G401 (cell line): ENCODE data around the gene TM9SF2. TPM values are rescaled to one million over a fixed set of nuclear protein-coding genes. Genes with fewer than 3 reads are reported as not detected.
A peak's percentile ranks its signal among the peaks of the same experiment; 100 is the strongest.

ENCODE experiments used
- DNase-seq: peaks from one replicate; pipeline ENCODE4 v3.0.0-alpha.2; 2015; ENCODE audit warnings: low spot score
- in situ Hi-C: cut with HindIII; loops from 2 replicates; pipeline ENCODE4 v1.10.0; 2016; ENCODE audit warnings: low sequenced_read_pairs, mixed read lengths
- total RNA-seq: library from RNA; depleted of rRNA; stranded (reverse); fragments of >200 nt; shearing (Covaris generic); gene quantifications from 2 replicates; pipeline ENCODE4 v1.2.3, GENCODE V29; 2014

The TM9SF2 gene
- total RNA-seq, 1 experiment from 2014 or later: 121 TPM

DNA sequence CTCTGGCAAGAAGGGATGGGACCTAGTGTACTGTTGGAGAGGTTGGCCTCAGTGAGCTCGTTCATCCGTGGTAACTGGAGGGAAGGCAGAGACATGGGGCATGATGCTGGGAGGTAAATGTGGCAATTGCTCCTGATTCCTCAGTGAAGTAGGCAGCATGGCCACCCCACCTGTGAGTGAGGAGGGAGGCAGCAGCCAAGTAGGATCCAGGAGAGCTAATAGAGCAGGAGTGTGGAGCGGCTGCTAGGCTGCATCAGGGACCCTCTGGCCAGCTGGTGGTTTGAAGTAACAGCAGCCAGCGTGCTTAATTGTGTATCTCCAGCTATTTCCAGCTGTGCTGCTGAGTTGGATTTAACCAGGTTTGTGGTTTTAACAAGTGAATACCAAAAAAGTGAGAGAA, 24.7 kb downstream of the TM9SF2 start:
- no peak for DNase-seq
- in situ Hi-C loops: no loop called here

- no peak for DNase-seq
- in situ Hi-C loops: no loop called here
Observed at GRCh38 chr13:99526549-99526948, 25.3 kb downstream of the TM9SF2 start.

DNA sequence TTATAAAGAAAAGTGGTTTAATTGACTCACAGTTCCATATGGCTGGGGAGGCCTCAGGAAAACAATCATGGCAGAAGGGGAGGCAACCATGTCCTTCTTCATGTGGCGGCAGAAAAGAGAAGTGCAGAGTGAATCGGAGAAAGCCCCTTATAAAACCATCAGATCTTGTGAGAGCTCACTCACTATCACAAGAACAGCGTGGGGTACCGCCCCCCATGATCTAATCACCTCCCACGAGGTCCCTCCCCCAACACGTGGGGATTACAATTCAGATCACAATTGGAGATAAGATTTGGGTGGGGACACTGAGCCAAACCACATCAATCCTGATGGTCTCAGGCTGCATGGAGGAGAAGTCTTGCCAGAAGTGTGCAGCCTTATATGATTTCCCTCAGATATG, 26.0 kb downstream of the TM9SF2 start:
- no peak for DNase-seq
- in situ Hi-C loops: no loop called here

DNA sequence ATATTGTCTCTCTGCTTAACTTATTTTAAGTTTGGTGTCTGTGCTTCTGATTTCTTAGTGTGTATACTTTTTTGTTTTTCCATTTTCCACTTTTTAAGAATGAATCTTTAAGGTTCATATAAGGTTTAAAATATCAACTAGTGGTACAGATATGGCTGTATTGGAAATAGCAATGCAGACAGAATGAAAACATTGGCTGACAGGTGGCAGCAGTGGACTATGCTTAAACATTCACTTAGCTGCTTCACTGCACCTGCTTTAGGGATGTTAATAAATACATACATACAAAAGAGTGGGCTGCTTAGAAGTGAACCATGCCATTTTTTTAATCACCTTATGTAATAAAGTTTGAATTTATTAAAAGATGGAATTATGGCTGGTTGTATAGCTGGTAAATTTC, 27.3 kb downstream of the TM9SF2 start:
- in situ Hi-C loops: no loop called here
- peak; percentile 82 for DNase-seq

GRCh38 chr13:99536023-99536422, 34.8 kb downstream of the TM9SF2 start:
- in situ Hi-C loops: no loop called here
- DNase-seq: no peak

DNA sequence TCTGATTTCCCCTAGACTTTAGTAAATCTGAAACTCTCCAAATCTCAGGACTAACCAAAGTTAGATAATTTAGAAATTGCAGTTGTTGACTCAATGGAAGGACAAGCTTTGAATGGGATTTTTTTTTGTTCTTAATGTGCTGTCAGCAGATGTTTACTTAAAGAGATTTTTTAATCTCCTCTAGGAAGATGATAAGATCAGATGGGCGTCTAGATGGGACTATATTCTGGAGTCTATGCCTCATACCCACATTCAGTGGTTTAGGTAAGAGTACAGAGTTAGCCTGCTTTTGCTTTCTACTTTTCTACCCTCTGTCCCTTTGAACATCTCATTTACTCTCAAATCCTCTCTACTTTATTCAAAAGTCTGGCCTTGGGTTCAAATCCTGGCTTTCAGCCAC, 39.3 kb downstream of the TM9SF2 start:
- in situ Hi-C loops: no loop called here

DNA sequence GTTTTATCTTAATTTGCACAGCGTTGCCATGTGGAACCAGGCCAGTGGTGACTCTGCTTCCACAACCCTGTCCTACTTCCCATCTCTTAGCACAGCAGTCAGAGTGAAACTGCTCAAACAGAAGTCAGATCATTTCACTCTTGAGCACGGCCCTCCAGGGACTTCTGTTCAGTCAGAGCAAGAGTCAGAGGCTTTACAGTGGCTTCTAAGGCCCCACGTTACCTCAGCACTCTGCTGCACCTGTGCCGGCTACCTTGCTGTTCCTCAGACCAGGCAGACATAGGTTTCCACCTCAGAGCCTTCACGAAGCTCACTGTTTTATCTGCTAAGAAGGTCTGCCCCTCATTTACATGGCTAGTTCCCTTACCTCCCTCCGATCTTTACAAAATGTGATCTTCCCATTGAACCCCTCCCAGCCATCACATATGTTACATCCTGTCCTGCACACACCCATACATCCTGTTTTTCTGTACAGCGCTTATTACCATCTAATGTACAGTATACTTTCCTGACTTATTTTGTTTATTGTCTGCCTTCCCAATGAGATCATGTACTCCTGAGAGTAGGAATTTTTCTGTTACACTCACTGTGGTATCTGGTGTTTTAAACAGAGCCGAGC, 41.6 kb downstream of the TM9SF2 start:
- in situ Hi-C loops: no loop called here
- DNase-seq: no peak

More for the DNA sequence above, 39.3 kb downstream of the TM9SF2 start:
- DNase-seq: no peak

- DNase-seq: no peak
- in situ Hi-C loops: no loop called here
Observed at GRCh38 chr13:99545361-99545760, 44.1 kb downstream of the TM9SF2 start.

DNA sequence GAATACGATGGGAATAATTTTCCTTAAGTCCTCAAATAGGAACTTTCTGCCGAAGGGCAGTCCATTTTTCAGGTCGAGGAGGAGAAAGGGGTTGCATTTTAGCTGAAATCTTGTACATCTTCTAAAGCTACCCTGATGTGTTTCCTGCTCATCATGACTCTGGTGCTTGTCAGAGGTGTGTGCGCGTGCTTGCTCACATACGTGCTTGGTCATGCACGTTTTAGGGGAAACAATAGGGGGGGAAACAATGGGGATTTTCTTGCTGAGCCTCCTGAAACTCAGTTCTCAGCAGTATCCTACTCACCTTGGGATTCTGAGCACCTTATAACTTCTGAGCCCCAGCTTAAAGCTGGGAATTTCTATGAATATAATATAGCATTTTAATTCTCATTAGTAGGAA, 44.7 kb downstream of the TM9SF2 start:
- DNase-seq: no peak
- in situ Hi-C loops: no loop called here

DNA sequence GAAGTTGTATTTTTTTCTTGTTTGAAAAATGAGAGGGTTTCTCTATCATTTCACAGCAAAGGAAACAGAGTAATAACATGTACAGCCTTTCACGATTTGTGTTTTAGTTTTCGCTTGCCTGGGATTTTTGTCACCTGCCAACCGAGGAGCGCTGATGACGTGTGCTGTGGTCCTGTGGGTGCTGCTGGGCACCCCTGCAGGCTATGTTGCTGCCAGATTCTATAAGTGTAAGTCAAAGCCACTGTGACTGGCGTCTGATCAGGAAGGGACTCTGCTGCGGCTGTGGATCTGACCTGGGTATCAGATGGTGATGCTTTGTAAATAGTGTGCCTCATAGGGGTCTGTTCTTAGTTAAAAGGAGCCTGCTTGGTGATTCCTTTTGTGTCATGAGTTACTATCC, 45.6 kb downstream of the TM9SF2 start:
- no peak for DNase-seq
- in situ Hi-C loops: no loop called here

- in situ Hi-C loops: no loop called here
- DNase-seq: no peak
Observed at GRCh38 chr13:99548448-99548847, 47.2 kb downstream of the TM9SF2 start.

DNA sequence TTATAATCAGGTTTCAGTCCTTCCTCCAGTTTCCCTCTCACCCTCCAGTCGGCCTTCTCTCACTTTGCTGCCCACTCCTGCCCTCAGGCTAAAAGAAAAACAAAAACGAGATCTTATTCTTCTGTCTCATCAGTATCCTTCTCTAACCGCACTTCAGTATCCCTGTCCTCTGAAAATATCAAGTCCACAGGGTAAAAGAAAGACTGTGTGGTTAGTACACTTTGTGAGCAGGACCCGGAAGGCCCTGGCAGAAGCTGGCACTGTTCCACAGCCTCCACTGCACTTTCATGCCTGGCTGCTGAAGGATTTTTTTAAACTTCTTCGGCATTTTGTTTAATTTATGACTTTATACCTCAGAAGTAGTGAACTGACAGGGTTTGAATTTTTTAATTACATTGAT, 51.8 kb downstream of the TM9SF2 start:
- no peak for DNase-seq
- in situ Hi-C loops: no loop called here

GRCh38 chr13:99555149-99555548, 53.9 kb downstream of the TM9SF2 start:
- no peak for DNase-seq
- in situ Hi-C loops: no loop called here

- in situ Hi-C loops: no loop called here
- no peak for DNase-seq
Observed at GRCh38 chr13:99556867-99557443, 55.7 kb downstream of the TM9SF2 start.

DNA sequence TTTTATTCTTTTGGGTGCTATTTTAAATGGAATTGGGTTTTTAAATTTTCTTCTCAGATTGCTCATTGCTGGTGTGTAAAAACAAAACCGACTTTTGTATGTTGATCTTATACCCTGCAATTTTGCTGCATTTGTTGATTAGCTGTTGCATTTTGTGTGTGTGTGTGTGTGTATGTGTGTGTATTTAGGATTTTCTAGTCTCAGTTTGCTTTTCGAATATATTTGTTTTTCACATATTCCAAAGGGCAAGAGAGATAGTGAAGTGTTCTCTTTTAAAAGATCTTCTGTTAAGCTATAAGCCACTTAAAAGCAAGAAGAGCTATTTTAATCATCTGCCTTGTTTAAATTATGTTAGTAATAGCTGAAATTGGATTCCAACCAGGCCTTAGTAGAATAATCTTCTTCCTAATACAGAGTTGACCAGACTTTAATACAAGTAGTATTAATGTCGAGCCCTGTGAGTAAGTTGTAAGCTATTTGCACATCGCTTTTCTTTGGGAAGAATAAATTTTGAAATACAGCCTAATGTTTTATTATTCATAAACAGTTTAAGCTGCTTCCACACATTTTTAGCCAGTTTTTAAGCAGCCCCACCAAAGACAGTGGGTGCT, 57.4 kb downstream of the TM9SF2 start:
- in situ Hi-C loops: no loop called here
- DNase-seq: no peak

GRCh38 chr13:99559560-99559959, 58.3 kb downstream of the TM9SF2 start:
- in situ Hi-C loops: no loop called here
- no peak for DNase-seq

DNA sequence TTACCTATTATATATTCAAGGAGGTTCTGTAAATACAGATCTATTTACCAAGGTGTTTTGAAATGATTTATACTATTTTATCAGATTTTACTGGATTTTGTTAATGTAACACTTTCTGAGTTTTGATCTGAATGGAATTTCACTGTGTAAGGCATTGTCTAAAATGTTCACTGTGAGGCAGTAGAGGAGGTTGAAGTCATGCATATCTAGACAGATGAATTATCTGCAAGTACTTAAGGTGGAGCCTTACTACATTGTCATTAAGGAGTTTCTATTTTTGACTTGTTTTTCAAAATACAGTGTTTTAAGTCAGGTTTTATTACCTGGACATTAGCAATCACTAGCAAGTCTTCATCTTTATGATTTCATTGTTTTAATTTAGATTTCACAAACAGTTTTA, 62.1 kb downstream of the TM9SF2 start:
- in situ Hi-C loops: no loop called here
- no peak for DNase-seq

GRCh38 chr13:99564386-99564785, 63.1 kb downstream of the TM9SF2 start:
- no peak for DNase-seq
- in situ Hi-C loops: no loop called here

GRCh38 chr13:99565478-99566124, 64.3 kb downstream of the TM9SF2 start:
- in situ Hi-C loops: no loop called here

More at GRCh38 chr13:99565478-99566124, 64.3 kb downstream of the TM9SF2 start:
- no peak for DNase-seq
